H1 (cell line): ENCODE results near the gene NHLH1. TPM values are rescaled to one million over a fixed set of nuclear protein-coding genes. Genes with fewer than 3 reads are reported as not detected.

Experiments used
- CTCF ChIA-PET: fragments of 300-600 bp; sonication (Branson Sonifier 250); formaldehyde crosslinking; loops from one replicate; lab custom pipeline; 2021; ENCODE audit not compliant: partially characterized antibody; lab: Charles Lee
- POLR2A ChIA-PET: fragments of 300-600 bp; sonication (Branson Sonifier 250); formaldehyde crosslinking; loops from one replicate; lab custom pipeline; 2021; ENCODE audit warnings: inconsistent platforms; ENCODE audit not compliant: partially characterized antibody; lab: Charles Lee
- DNase-seq, 2 experiments: peaks; one replicate each; pipeline versions ENCODE4 v3.0.0 to v3.0.0-alpha.2; 2010 to 2022; ENCODE audit warnings: low spot score in 2 of 2, low read depth in 1 of 2, mixed read lengths in 1 of 2
- FAIRE-seq: peaks from 2 replicates; lab custom pipeline; 2011; peaks lifted over from hg19 to GRCh38; lab: Jason Lieb, UNC
- H2AFZ ChIP-seq: 2 replicates; pipeline ENCODE4 v1.8.1; 2012; ENCODE audit warnings: low read length, inconsistent platforms
- H2AK5ac ChIP-seq: 2 replicates; pipeline ENCODE4 v1.6.1; 2013; ENCODE audit warnings: low read depth, low read length
- H2BK120ac ChIP-seq: replicated peaks from 2 replicates; pipeline ENCODE3; 2013; ENCODE audit warnings: low read depth, low read length, inconsistent platforms
- H2BK12ac ChIP-seq: 2 replicates; pipeline ENCODE4 v1.6.1; 2013; ENCODE audit warnings: low read depth, low read length
- H2BK15ac ChIP-seq: 2 replicates; pipeline ENCODE4 v1.6.1; 2013; ENCODE audit warnings: low read length
- H2BK20ac ChIP-seq: 2 replicates; pipeline ENCODE4 v1.6.1; 2013; ENCODE audit warnings: low read length
- H2BK5ac ChIP-seq: 2 replicates; pipeline ENCODE4 v1.6.1; 2013; ENCODE audit warnings: low read depth, low read length
- H3K14ac ChIP-seq: 2 replicates; pipeline ENCODE4 v1.6.1; 2013; ENCODE audit warnings: inconsistent platforms; ENCODE audit not compliant: insufficient read length
- H3K18ac ChIP-seq: 2 replicates; pipeline ENCODE4 v1.6.1; 2013; ENCODE audit warnings: low read length; ENCODE audit errors: extremely low read depth
- H3K23ac ChIP-seq: 2 replicates; pipeline ENCODE4 v1.6.1; 2013; ENCODE audit warnings: inconsistent platforms; ENCODE audit not compliant: insufficient read length
- H3K23me2 ChIP-seq: 2 replicates; pipeline ENCODE4 v1.6.1; 2013; ENCODE audit warnings: low read depth, low read length
- H3K27ac ChIP-seq: 2 replicates; pipeline ENCODE4 v1.6.1; 2011; ENCODE audit warnings: low read depth, low read length, inconsistent platforms
- H3K27me3 ChIP-seq, 4 experiments: replicated peaks in 1 of 4; 1 replicate in 1 of 4; 2 replicates in 3 of 4; pipeline versions ENCODE4 v1.6.1 to v1.8.1; 2011 to 2013; ENCODE audit warnings: low read length in 3 of 4, mild to moderate bottlenecking in 3 of 4, inconsistent platforms in 2 of 4, mixed read lengths in 2 of 4, moderate library complexity in 1 of 4; ENCODE audit not compliant: control insufficient read depth in 3 of 4, insufficient read depth in 3 of 4; ENCODE audit errors: extremely low read depth in 1 of 4
- H3K36me3 ChIP-seq, 4 experiments: 2 replicates each; pipeline versions ENCODE4 v1.6.1 to v1.8.1; 2011 to 2013; ENCODE audit warnings: mild to moderate bottlenecking in 4 of 4, low read length in 3 of 4, moderate library complexity in 2 of 4, control low read depth in 1 of 4, inconsistent platforms in 1 of 4; ENCODE audit not compliant: insufficient read depth in 4 of 4, control insufficient read depth in 2 of 4
- H3K4ac ChIP-seq: replicated peaks from 2 replicates; pipeline ENCODE3; 2013; ENCODE audit warnings: low read length, low read depth, mixed read lengths, inconsistent platforms; ENCODE audit not compliant: insufficient read length
- H3K4me1 ChIP-seq, 4 experiments: replicated peaks in 1 of 4; 1 replicate in 1 of 4; 2 replicates in 3 of 4; pipeline versions ENCODE4 v1.6.1 to v1.8.1; 2011 to 2013; ENCODE audit warnings: low read length in 3 of 4, inconsistent platforms in 2 of 4, mixed read lengths in 1 of 4; ENCODE audit not compliant: insufficient read depth in 4 of 4, control insufficient read depth in 3 of 4
- H3K4me2 ChIP-seq, 2 experiments: 2 replicates each; pipeline versions ENCODE4 v1.6.1 to v1.8.1; 2011 to 2013; ENCODE audit warnings: low read depth in 2 of 2, low read length in 2 of 2, control low read depth in 1 of 2, inconsistent platforms in 1 of 2, mild to moderate bottlenecking in 1 of 2; ENCODE audit not compliant: insufficient read depth in 1 of 2
- H3K4me3 ChIP-seq, 4 experiments: fragments of 200-600, 300-600 bp in 1 of 4; sonication (generic), shearing (Covaris generic), sonication (Bioruptor Twin) in 1 of 4; 2 replicates each; pipeline versions ENCODE4 v1.5.1 to v1.8.1; 2011 to 2016; ENCODE audit warnings: low read length in 4 of 4, low read depth in 3 of 4, control low read depth in 2 of 4, inconsistent platforms in 2 of 4, mild to moderate bottlenecking in 2 of 4, mixed read lengths in 1 of 4, moderate library complexity in 1 of 4; ENCODE audit not compliant: insufficient read depth in 2 of 4; ENCODE audit errors: extremely low read depth in 1 of 4
- H3K56ac ChIP-seq: replicated peaks from 2 replicates; pipeline ENCODE3; 2013; ENCODE audit warnings: low read depth, mild to moderate bottlenecking, mixed read lengths, low read length, inconsistent platforms; ENCODE audit not compliant: insufficient read length
- H3K79me1 ChIP-seq: 2 replicates; pipeline ENCODE4 v1.6.1; 2013; ENCODE audit warnings: low read depth, low read length, control low read depth
- H3K79me2 ChIP-seq, 2 experiments: 2 replicates each; pipeline versions ENCODE4 v1.6.1 to v1.8.1; 2012 to 2013; ENCODE audit warnings: low read length in 2 of 2, mild to moderate bottlenecking in 2 of 2, inconsistent platforms in 1 of 2; ENCODE audit not compliant: insufficient read depth in 2 of 2, control insufficient read depth in 1 of 2
- H3K9ac ChIP-seq, 4 experiments: replicated peaks in 1 of 4; 1 replicate in 1 of 4; 2 replicates in 3 of 4; pipeline versions ENCODE4 v1.6.1 to v1.8.1; 2011 to 2013; ENCODE audit warnings: low read depth in 3 of 4, low read length in 3 of 4, control low read depth in 2 of 4, mild to moderate bottlenecking in 2 of 4, moderate library complexity in 2 of 4, inconsistent platforms in 1 of 4; ENCODE audit errors: extremely low read depth in 1 of 4
- H3K9me3 ChIP-seq, 2 experiments: 2 replicates each; pipeline versions ENCODE4 v1.6.1 to v1.8.1; 2012 to 2013; ENCODE audit warnings: mild to moderate bottlenecking in 2 of 2, moderate library complexity in 2 of 2, control low read depth in 1 of 2, inconsistent platforms in 1 of 2, low read depth in 1 of 2, low read length in 1 of 2, mixed read lengths in 1 of 2; ENCODE audit not compliant: insufficient read depth in 2 of 2
- H4K20me1 ChIP-seq, 2 experiments: replicated peaks in 1 of 2; 2 replicates each; pipeline versions ENCODE3 to v1.8.1; 2011 to 2013; ENCODE audit warnings: inconsistent platforms in 2 of 2, low read length in 2 of 2, mild to moderate bottlenecking in 1 of 2; ENCODE audit not compliant: insufficient read depth in 2 of 2, control insufficient read depth in 1 of 2
- H4K5ac ChIP-seq: 2 replicates; pipeline ENCODE4 v1.6.1; 2013; ENCODE audit warnings: low read length, low read depth, mixed read lengths, inconsistent platforms; ENCODE audit not compliant: insufficient read length
- H4K8ac ChIP-seq: 2 replicates; pipeline ENCODE4 v1.8.0; 2013; ENCODE audit warnings: mild to moderate bottlenecking, moderate library complexity, low read length, inconsistent platforms; ENCODE audit not compliant: insufficient read depth; ENCODE audit errors: extremely low read depth
- H4K91ac ChIP-seq: replicated peaks from 2 replicates; pipeline ENCODE3; 2013; ENCODE audit warnings: low read length, mixed read lengths, inconsistent platforms; ENCODE audit not compliant: insufficient read length
- ASH2L ChIP-seq: fragments of 200-600, 300-600 bp; sonication (generic); IDR thresholded peaks from one replicate; pipeline ENCODE4 v1.7.1; 2017; ENCODE audit warnings: low read length
- KDM5A ChIP-seq: fragments of 200-600 bp; IDR thresholded peaks from 2 replicates; pipeline ENCODE4 v1.7.1; 2012; ENCODE audit warnings: mild to moderate bottlenecking, low read length, inconsistent platforms, mixed read lengths
- POU5F1 ChIP-seq: IDR thresholded peaks from 2 replicates; pipeline ENCODE4 v1.6.1; 2011; ENCODE audit warnings: low read depth, mild to moderate bottlenecking, low read length, moderate library complexity
- RBBP5 ChIP-seq: IDR thresholded peaks from 2 replicates; pipeline ENCODE4 v1.7.1; 2012; ENCODE audit warnings: low read depth, mild to moderate bottlenecking, inconsistent platforms, low read length, moderate library complexity, borderline replicate concordance
- TAF7 ChIP-seq: optimal IDR thresholded peaks from 2 replicates; pipeline ENCODE3; 2011; ENCODE audit warnings: low read depth, mild to moderate bottlenecking, inconsistent platforms, low read length, moderate library complexity, borderline replicate concordance
- TBP ChIP-seq: IDR thresholded peaks from 2 replicates; pipeline ENCODE4 v1.6.1; 2011; ENCODE audit warnings: low read depth, low read length, improper control_type of control experiment
- USF2 ChIP-seq: IDR thresholded peaks from 2 replicates; pipeline ENCODE4 v1.6.1; 2011; ENCODE audit warnings: low read length, improper control_type of control experiment
- WGBS, 2 experiments: shearing (Covaris generic) in 1 of 2; methylation state at CpG; one replicate each; pipeline versions ENCODE4 v1.1.6 to v1.1.7; 2013 to 2015; ENCODE audit warnings: low lambda C conversion rate in 2 of 2, mixed read lengths in 2 of 2, inconsistent platforms in 1 of 2, low coverage in 1 of 2, missing lambda C conversion rate in 1 of 2; ENCODE audit not compliant: insufficient replicate concordance in 2 of 2, insufficient coverage in 1 of 2, insufficient read length in 1 of 2; ENCODE audit errors: extremely low coverage in 1 of 2, missing lambda C conversion rate in 1 of 2; 5-methylcytosine and 5-hydroxymethylcytosine counted together
- polyA plus RNA-seq, 7 experiments: library from polyadenylated mRNA; depleted of rRNA in 3 of 7; stranded (reverse) in 5 of 7; unstranded in 2 of 7; fragments of >200 nt in 5 of 7; fragments of 200-250 nt in 2 of 7; gene quantifications; 1 replicate in 5 of 7; 2 replicates in 1 of 7; 4 replicates in 1 of 7; pipeline versions ENCODE4 v1.2.1 to v1.2.3, GENCODE V29; 2011 to 2013; ENCODE audit warnings: missing spikeins in 2 of 7, mixed read lengths in 2 of 7
- total RNA-seq: library from RNA; stranded (reverse); fragmentation: NEBNext Ultra II Directional; extraction: Animal tissue kit (Norgen Biotek cat#: 25700); gene quantifications from 2 replicates; pipeline ENCODE4 v1.2.1, GENCODE V29; 2021

The NHLH1 gene
- total and polyA plus RNA-seq, 2 of the 8 experiments (the other 6 are each of a cell fraction or from before 2014, with no cell fraction given), result 0.39 to 0.91 TPM

- POLR2A ChIA-PET, result no interaction called here
- Histone ChIP-seq H3K9ac (no peak overlapping the region), H2BK120ac (no peak overlapping the region), H4K5ac (no peak overlapping the region), H3K4me2 (peak overlapping the region in 1 of 2 experiments; percentile 2; a peak in 2 of 4 replicates), H2BK5ac (no peak overlapping the region), H3K23me2 (no peaks in the 10 kb centered on the region; the same call in 1 of the 2 replicates), H2BK12ac (no peak overlapping the region), H3K4me3 (no peak overlapping the region), H4K8ac (no peak overlapping the region), H3K23ac (no peak overlapping the region), H3K56ac (no peak overlapping the region), H3K14ac (no peak overlapping the region), H3K27me3 (no peaks in the 10 kb centered on the region), H3K27ac (no peak overlapping the region), H3K36me3 (peaks cover 11 to 29% (median 18%) of the 10 kb centered on the region in 4 experiments), H3K79me1 (no peaks in the 10 kb centered on the region; the same call in 1 of the 2 replicates), H4K20me1 (peaks cover 0 to 4% of the 10 kb centered on the region in 2 experiments), H4K91ac (no peak overlapping the region), H3K4ac (no peak overlapping the region), H3K4me1 (no peaks in the 10 kb centered on the region; a peak in 1 of 7 replicates), H2AFZ (no peak overlapping the region), H3K79me2 (peaks cover 18 to 58% of the 10 kb centered on the region in 2 experiments), H2AK5ac (no peak overlapping the region), H2BK20ac (no peak overlapping the region), H3K18ac (no peak overlapping the region), H3K9me3 (no peaks in the 10 kb centered on the region), H2BK15ac (no peak overlapping the region)
- TF ChIP-seq TBP (no peak), RBBP5 (no peak), ASH2L (no peak), USF2 (no peak), POU5F1 (no peak), KDM5A (no peak), TAF7 (no peak)
- CTCF ChIA-PET, result no interaction called here
- no peak for DNase-seq
- WGBS, 2 experiments, result 79% methylated on average over 2 of the region's 2 CpGs; no CpG with 5 or more reads in 1 of the 2 experiments
- no peak for FAIRE-seq
Observed at GRCh38 chr1:160340866-160341265, 26.0 kb upstream of the NHLH1 start.
